Dedifferentiated amniotic fluid mesenchymal stem cell (primary cell): ENCODE results near the gene TCP1.
A peak's percentile ranks its signal among the peaks of the same experiment; 100 is the strongest.
"Not testable (repeated sequence)": the region's sequence is repeated elsewhere in the genome, so short reads cannot be mapped to it uniquely, and the experiment has no call there.

Source experiments
- DNase-seq: peaks from one replicate; pipeline ENCODE4 v3.0.0-alpha.2; 2016; ENCODE audit errors: extremely low spot score

TCP1 gene

DNA sequence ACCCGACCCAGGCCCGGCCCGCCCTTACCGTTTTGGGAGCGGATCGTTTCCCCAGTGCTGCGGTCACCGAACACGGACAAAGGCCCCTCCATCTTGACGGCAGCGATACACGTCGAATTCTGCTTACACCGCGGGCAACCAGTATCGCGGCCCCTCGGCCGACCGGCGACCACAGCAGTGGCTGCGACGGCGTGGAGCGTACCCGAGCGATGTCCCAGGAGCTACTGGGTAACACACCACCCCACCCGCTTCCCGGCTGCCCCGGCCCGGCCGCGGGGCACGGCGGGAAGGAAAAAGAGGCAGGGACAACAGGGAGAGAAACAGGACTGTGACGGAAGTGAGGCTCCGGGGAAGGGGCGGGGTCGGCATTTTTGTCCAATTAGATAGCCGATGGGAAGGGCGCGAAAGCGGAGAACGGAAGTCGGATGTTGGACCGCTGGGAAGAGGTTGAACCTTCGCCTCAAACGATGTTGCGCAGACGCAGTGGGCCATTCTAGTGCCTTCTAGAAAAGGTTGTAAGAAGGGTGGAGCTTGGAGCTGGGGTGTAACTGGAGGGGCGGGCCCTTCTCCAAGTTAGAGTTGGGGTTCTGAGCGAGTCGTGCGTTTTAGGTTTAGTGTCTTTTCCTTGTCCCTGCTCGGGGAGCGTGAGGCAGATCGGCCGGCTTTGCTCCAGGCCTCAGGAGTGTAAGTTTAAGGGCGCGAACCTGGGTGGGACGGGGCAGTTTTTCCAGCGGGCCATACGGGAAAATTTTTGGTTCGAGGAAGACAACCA, at the start of gene TCP1:
TCP1 (minus strand) TSS at position 226 of the 772 bp plus-strand sequence; CDS start at position 92, 134 bp downstream.
- DNase-seq, result peak; percentile 100

DNA sequence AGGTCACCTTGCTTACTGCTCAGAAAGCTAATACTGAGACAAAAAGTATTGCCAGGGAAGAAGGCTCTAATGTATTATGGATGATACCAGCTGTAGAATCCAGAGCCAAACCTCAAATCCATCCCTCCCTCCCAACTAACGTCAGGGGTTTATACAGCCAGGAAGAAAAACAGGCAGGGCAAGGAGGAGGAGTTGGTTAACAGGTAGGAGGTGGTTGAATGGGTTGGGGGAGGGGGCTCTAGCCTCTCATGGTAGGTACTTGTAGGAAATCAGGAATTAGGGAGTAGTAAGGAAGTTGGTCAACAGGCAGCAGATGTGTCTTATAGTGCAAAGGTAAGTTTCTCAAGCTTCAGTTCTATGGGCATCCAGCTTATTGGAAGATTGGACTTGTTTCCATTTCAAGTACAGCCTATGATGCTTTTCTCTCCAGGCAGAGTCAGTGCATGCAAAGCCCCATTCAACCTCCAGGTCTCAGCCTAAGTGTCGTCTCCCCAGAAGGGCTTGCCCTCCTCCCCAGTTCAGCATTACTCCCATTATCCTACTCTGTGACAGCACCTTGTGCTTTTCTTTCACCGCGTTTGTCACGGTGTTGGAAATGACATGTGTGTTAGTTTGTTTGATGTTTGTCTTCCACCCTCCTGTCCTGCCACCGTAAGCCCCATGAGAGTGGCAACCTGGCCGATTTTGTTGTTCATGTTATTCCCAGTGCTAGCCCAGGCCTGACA, 48.8 kb upstream of the TCP1 start:
- DNase-seq, result no peak

DNA sequence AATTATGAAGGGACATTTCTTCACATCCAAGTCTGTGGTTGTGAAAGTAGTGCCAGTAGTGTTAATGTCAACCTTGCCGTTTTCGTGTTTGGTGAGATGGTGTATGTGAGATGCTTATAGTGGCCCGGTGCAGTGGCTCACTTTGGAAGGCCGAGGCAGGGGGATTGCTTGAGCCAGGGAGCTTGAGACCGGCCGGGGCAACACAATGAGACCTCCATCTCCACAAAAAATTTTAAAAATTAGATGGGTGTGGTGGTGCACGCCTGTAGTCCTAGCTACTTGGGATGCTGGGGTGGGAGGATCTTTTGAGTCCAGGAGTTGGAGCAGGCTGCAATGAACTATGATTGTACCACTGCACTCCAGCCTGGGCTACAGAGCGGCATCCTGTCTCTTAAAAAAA, 48.1 kb upstream of the TCP1 start:
- DNase-seq, result no peak

GRCh38 chr6:159836718-159837490, 47.5 kb upstream of the TCP1 start:
- no peak for DNase-seq

GRCh38 chr6:159833997-159834603, 44.7 kb upstream of the TCP1 start:
- no peak for DNase-seq

GRCh38 chr6:159833556-159833955, 44.2 kb upstream of the TCP1 start:
- no peak for DNase-seq

- no peak for DNase-seq
Measured at GRCh38 chr6:159832946-159833345, 43.5 kb upstream of the TCP1 start.

- no peak for DNase-seq
Measured at GRCh38 chr6:159831373-159831679, 41.9 kb upstream of the TCP1 start.

GRCh38 chr6:159830501-159831372, 41.3 kb upstream of the TCP1 start:
- no peak for DNase-seq

DNA sequence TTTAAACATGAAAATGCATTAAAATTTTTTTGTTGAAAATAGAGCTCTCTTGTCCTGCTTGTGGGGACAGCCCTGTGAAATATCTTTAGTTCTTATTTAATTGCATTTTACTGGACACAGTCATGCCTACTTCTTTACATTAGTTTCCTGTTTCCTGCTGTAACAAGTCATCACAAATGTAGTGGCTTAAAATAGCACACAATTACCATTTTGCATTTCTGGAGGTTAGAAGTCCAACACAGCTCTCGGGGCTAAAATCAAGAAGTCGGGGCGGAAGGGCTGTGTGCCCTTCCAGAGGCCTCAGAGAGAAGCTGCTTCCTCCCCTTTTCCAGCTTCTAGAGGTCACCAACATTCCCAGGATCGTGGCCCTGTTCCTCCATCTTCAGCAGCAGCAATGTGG, 40.1 kb upstream of the TCP1 start:
- no peak for DNase-seq

GRCh38 chr6:159828074-159828473, 38.7 kb upstream of the TCP1 start:
- no peak for DNase-seq

GRCh38 chr6:159826968-159827647, 37.7 kb upstream of the TCP1 start:
- DNase-seq, result no peak

DNA sequence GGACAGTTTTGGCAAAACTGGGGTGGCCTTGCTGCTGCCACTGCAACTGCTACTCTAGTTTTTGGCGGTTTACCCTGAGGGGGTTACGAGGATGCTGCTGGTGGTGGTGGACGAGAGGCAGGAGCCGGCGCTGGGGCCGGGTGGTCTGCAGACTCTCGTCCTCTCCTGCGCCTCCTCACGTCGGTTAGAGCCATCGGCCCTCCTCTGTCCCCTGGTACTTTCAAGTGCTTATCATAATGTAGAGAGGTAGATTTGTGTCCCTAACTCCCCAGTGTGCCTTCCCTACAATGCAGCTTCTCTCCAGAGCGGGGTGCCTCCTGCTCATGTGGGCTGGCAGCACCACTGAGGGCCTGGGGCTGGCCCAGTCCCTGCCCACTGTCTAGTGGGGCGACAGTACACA, 36.6 kb upstream of the TCP1 start:
- DNase-seq, result no peak

DNA sequence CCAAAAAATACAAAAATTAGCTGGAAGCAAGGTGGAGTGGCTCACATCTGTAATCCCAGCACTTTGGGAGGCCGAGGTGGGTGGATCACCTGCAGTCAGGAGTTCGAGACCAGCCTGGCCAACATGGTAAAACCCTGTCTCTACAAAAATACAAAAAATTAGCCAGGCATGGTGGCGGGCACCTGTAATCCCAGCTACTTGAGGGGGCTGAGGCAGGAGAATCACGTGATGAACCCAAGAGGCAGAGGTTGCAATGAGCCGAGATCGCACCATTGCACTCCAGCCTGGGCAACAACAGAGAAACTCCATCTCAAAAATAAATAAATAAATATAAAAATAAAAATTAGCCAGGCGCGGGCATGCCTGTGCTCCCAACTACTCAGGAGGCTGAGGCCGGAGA, 35.3 kb upstream of the TCP1 start:
- DNase-seq, result not testable (repeated sequence)

- no peak for DNase-seq
Measured at GRCh38 chr6:159823953-159824352, 34.6 kb upstream of the TCP1 start.

DNA sequence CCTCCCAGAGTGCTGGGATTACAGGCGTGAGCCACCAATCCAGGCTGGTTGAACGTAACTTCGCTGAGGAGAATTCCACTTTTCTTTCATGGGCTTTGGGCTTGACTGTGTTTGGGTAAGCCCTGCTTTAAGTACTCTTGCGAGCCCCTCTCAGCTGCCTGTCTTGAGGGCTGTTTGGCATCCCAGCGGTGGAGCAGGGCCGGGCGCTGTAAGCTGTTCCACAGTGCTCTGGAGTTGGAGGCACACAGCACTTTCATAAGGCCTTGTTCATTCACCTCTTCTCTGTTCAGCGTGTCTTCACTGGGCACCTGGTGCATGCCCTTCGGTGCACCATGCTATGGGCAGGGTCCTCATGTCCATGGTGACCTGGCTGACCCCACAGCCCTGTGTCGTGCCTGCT, 32.3 kb upstream of the TCP1 start:
- DNase-seq, result no peak

- DNase-seq, result no peak
Measured at GRCh38 chr6:159821122-159821521, 31.7 kb upstream of the TCP1 start.

DNA sequence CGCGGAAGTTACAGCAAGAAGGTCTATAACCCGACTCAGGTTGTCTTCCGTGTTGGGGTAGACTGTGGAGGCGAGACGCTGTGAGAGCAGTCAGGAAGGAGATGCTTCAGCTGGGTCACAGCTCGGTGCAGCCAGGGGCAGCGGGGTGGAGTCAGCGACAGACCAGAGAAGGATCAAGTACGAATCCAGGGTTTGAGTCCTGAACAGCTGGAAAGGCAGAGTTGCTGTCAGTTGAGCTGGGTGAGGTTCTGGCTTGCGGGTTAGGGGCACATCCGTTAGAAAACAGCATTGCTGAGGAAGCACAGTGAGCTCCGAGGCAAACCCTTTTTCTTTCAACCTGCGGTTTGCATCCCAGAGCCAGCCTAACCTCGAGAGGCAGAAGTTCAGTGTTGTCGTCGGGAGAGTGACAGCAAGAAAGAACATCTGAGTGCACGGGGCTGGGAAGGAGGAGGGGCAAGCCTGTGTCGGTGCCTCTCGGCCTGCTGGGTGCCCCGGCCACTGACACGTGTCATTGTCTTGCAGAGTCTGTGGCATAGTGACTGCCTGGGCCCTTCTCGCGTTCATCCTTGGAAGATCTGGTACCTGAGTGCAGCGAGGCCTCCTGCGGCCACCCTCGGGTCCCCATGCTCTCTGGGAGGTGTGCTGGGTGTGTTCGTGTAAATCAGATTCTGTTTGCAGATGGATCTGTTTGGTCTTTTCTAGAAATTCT, 30.7 kb upstream of the TCP1 start:
- no peak for DNase-seq

DNA sequence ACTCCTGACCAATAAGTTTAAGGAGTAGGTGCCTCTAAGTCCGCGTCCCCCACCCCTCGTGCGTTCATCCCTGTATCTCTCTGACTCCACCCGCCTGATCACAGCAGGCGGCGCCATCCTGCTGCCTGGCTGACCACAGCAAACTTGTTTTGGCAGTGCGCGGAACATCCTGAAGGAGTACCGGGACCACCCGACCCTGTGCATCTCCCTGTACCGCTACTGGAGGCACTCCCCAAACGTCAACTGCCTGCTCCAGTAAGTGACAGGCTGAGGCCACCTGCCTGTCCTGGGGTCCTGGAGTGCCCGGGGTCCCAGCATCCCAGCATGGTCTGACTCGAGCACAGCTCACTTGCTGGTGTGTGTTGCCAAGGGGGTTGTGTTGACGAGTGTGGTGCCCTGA, 29.7 kb upstream of the TCP1 start:
- no peak for DNase-seq
